Erythroblast (primary cell): Measurements from ENCODE around the gene PPP4R1.

Experiments
- DNase-seq, 2 experiments: peaks; one replicate each; lab custom pipeline; 2025; lab: John Stamatoyannopoulos, UW
- GATA1 ChIP-seq: IDR thresholded peaks from 2 replicates; pipeline ENCODE4 v1.6.1; 2011; ENCODE audit warnings: low read depth, mild to moderate bottlenecking, control low read depth, low read length, moderate library complexity
- POLR2A ChIP-seq: IDR thresholded peaks from 2 replicates; pipeline ENCODE4 v1.6.1; 2011; ENCODE audit warnings: mild to moderate bottlenecking, low read length

Gene PPP4R1

DNA sequence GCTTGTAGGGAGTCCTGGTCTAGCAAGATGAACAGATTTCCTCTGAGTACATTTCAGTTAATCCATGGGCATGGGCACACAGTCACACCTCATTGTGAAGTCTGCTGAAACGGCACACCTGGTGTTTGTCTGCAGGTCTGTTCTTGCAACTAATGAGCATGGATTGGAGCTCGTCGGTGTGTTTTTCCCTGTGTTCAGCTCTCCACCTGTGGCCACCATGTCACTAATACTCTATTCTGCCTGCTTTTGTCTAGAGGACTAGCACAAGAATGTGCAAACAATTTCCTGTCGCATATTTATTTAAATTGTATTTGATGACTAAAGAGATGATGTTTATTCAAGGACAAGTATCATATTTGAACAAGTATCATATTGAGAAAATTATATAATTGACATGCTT, 24.5 kb upstream of the PPP4R1 start:
- no peak for DNase-seq
- TF ChIP-seq POLR2A (no peak), GATA1 (no peak)

DNA sequence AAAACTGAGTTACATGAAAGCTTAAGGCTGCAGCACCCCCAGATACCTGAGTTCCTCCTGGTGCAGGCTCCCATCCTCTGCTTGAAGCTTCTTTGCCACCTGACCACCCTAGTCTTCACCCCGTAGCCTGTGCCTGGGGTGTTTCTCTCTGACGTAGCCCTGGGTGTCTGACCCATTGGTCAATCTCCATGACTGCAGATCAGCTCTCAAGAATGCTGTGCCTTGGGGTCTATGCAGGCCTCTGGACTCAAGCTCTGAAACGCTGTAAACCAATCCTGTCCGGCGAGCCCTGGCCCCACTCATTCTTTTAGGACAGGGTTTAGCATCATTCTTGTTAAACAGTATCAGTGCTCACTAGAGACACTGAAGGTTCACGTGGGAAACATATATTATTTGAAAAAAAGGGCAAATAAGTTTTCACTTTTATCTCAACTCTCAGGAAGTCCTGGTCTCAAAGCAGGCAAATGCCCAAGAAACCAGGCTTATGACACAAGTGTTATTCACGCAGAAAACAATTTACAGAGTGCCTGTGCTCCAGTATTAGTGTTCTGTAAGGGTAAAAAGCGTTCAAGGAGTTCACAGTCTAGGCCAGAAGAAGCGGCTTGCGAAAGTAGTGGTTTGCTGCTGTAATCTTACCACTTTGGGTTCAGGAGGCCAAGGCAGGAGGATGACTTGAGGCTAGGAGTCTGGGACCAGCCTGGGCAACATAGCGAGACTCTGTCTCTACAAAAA, 22.8 kb upstream of the PPP4R1 start:
- no peak for DNase-seq
- no peak for TF ChIP-seq POLR2A
- TF ChIP-seq GATA1, result no peak

DNA sequence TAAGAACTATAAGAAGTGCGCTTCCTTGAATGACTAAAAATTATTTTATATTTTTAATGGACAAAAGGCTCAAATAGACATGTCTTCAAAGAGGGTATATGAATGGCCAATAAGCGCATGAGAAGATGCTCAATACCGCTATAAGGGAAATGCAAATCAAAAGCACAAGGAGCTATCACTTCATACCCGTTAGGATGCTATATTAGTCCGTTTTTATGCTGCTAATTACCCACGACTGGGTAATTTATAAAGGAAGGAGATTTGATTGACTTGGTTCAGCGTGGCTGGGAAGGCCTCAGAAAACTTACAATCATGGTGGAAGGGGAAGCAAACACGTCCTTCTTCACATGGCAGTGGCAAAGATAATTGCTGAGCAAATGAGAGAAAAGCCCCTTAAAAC, 20.5 kb upstream of the PPP4R1 start:
- no peak for TF ChIP-seq GATA1
- TF ChIP-seq POLR2A, result no peak
- no peak for DNase-seq

DNA sequence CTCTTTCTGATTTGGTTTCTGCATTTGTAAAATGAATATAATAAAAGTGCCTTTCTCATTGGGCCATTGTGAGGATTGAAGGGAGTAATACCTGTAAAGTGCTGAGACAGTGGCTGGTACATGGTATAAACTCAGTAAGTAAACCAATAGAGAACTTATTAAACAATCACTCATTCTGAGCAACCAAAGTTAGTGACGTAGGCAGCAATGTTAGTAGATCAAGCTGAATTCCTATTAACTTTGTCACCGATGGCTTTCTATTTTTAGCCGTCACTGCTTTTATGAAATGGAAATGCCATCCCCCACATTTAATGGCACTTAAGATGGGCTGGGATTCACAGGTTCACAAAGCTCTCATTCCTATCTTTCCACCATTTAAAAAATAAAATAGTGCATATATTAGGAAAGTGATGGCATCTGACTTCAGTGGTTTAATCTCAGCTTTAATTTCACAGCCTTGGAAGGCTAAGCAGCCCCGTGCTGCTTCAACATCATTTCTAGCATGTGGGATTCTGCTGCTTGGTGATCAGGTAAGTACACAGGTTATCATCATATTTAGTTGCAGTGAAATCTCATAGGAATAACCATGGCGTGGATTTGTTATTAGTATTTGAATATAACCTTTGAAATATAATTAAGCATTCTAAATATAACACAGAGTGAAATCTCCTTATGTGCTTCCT, 17.6 kb upstream of the PPP4R1 start:
- TF ChIP-seq GATA1 (no peak), POLR2A (no peak)
- no peak for DNase-seq

DNA sequence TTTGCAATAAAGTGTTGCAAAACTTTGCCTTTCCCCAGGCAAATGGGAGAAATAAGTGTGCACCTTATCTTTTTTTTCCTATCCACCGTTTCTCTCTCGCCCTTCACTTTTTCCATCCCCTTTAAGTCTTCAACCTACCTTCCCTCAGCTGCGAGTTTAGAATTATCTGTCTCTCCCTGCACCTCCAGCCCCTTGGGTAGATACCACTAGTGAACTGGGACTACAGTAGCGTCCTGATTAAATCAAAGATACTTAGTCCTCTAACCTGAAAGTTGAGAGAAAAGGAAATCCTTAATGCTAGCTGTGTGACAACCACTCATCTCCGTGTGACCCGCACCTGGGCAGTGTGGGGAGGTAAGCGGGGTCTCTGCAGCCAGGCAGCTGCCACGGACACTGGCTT, 16.1 kb upstream of the PPP4R1 start:
- no peak for DNase-seq
- TF ChIP-seq POLR2A, result no peak
- no peak for TF ChIP-seq GATA1

DNA sequence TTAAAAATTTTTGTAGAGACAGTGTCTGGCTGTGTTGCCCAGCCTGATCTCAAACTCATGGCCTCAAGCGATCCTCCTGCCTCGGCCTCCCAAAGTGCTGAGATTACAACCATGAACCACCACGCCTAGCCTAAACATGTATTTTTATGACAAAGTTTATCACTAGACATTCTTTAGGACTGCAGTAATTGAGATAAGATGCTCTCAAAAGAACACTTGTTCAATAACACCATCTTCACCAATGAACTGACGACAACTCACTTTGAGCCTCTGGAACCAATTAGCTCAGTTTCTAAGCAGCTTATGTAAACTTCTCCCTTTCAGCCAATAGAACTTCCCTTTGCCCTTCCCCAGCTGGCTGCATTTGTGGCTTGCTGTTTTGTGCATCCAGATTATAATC, 15.3 kb upstream of the PPP4R1 start:
- DNase-seq, result peak in 1 of 2 experiments; percentile 64
- TF ChIP-seq POLR2A, result no peak
- TF ChIP-seq GATA1, result no peak

DNA sequence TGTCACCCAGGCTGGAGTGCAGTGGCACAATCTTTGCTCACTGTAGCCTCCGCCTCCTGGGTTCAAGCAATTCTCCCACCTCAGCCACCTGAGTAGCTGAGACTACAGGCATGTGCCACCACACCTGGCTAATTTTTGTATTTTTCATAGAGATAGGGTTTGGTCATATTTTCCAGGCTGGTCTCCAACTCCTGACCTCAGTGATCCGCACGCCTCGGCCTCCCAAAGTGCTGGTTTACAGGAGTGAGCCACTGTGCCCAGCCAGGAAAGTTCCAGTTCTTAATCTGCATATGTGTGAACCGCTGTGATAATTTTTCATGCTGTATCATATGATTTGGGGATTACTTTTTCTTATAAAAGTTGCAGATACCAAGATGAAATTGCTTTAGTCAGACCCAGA, 14.6 kb upstream of the PPP4R1 start:
- DNase-seq, result no peak
- TF ChIP-seq GATA1 (no peak), POLR2A (no peak)

DNA sequence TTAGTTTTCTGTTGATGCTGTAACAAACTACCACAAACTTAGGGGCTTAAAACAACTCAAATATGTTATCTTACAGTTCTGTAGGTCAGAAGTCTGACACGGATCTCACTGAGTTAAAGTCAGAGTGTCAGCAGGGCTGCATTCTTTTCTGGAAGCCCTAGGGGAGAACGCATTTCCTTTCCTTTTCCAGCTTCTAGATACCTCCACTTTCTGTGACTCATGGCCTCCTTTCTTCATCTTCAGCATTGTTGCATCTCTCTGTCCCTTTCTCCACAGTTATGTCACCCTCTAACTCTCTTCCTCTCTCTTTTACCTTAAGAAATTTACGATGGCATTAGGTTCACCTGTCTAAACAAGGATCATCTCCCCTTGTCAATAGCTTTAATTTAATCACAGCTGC, 13.3 kb upstream of the PPP4R1 start:
- DNase-seq, result no peak
- TF ChIP-seq POLR2A (no peak), GATA1 (no peak)

DNA sequence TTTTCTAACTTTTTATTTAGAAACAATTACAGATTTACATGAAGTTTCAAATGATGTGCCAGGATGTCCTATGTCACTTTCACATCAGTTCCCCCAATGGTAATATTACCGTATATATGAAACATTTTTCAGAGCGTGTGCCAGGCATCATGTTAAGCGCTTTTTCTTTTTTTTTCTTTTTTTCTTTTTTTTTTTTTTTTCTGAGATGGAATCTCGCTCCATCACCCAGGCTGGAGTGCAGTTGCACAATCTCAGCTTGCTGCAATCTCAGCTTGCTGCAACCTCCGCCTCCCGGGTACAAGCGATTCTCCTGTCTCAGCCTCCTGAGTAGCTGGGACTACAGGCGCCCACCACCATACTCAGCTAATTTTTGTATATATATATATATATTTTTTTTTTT, 5.6 kb upstream of the PPP4R1 start:
- DNase-seq, result no peak
- TF ChIP-seq GATA1, result no peak
- TF ChIP-seq POLR2A, result no peak

DNA sequence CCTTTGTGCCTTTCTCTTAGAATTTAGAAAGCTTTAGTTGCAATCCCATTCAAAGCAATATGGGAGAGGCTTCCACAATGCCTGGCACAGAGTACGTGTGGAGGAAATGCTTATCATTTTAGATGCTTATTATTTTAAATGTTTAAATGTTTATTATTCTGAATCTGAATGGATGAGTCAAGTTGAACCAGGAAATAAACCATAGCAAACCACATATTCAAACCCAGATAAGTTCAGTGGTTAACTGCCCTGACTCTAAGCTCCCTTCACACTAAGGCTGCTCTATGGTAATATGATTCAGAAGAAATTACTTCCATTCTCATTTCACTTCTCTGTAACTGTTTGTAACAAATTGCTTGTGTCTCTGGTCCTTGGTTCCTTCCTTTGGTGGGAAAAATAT, 5.2 kb upstream of the PPP4R1 start:
- TF ChIP-seq GATA1 (no peak), POLR2A (no peak)

DNA sequence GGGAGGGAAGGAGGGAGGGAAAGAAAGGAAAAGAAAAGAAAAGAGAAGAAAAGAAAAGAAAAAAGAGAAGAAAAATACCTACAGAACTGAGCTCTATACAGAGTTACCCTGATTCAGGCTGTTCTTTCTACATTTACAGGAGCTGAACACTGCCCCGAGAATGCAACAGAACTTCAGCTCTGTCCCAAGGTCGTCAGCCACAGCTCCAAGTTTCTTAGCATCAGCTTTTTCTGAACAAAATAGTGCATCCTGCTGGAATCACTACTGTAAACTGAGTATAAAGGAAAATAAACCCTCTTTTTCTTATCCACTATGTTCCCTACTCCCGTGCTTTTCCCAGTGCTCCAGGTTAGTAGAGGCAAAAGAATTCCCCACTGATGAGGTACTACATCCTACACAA, 4.7 kb upstream of the PPP4R1 start:
- no peak for DNase-seq
- no peak for TF ChIP-seq GATA1
- TF ChIP-seq POLR2A, result no peak

More for the DNA sequence above, 5.2 kb upstream of the PPP4R1 start:
- DNase-seq, result no peak

DNA sequence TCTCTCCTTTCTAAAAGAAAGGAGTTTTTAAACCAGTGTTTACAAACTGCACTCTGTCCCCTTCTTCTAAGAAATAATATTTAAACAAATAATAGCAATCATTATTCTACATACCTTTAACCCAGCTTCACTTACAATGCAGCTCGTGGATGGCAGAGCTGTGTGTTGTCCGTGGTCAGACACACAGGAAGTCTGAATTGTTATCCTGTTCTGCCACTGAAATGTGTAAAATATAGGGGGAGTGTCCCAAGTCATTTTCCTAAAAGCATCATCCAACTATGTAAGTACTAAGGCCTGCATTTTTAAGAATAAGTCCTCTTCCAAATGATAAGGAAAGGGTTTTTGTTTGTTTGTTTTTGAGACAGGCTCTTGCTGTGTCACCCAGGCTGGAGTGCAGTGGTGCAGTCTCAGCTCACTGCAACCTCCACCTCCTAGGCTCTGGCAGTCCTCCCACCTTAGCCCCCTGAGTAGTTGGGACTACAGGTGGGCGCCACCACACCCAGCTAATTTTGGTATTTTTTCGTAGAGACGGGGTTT, 2.7 kb upstream of the PPP4R1 start:
- no peak for TF ChIP-seq GATA1
- no peak for TF ChIP-seq POLR2A
- peak; percentile 55 to 61 for DNase-seq

DNA sequence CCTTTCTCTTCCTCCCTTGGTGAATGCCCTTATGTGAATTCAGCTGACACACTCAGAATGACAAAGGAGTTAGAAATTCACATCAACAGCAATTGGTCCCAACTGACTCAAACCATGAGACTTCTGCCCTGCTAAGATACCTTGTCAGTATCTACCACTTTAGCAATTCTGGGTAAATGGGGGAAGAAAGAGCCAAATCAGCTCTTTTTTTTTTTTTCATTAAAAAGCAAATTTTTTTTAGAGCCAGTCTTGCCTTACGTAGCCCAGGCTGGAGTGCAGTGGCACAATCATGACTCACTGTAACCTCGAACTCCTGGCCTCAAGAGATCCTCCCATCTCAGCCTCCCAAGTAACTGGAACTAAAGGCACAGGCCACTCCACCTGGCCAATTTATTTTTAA, 1.7 kb upstream of the PPP4R1 start:
- peak; percentile 16 for TF ChIP-seq POLR2A
- no peak for TF ChIP-seq GATA1
- DNase-seq, result peak; percentile 71 to 85

DNA sequence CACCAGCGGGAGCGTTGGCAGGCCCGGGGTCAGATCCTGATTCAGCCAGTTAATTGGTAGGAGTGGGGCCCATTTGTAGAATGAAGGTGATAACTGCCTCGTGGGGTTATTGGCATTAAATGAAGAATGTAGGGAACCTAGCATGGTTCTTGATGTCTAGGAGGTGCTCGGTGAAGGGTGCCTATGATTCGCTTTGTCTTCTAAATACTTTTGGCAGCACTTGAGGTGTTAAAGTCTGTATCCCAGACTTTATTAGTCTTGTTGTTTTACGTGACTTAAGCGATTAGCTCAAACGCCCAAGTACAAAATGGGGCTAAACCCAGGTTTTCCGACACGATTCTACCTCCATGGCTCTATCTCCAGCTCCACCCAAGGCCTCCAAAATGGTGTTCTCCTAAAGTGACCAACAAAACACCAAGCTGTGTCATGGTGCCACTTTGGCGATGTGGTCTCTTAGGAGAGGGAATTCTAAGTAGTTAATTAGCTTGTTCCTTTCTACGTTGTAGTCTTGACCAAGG, 980 bp upstream of the PPP4R1 start:
- DNase-seq, result peak in 1 of 2 experiments; percentile 57
- TF ChIP-seq GATA1 (no peak), POLR2A (no peak)
